ENCODE data around the gene TDRD9.

Gene TDRD9

GRCh38 chr14:103927566-103927965 lies 690 bp upstream of the TDRD9 start:
- Histone ChIP-seq H3K4me3 (ENCODE audit: low read length) (no peak overlapping the region), H3K9ac (ENCODE audit: low read length) (no peak overlapping the region), H3K9me2 (replicated peaks; ENCODE audit: insufficient read depth, low read length) (no peaks in the 10 kb centered on the region), H4K20me1 (ENCODE audit: insufficient read depth, low read length) (no peaks in the 10 kb centered on the region), H3K9me3 (replicated peaks; ENCODE audit: insufficient read depth, low read length) (no peaks in the 10 kb centered on the region), H2AFZ (ENCODE audit: low read length) (no peak overlapping the region), H3F3A (ENCODE audit: insufficient read depth, low read length) (no peaks in the 10 kb centered on the region), H3K36me3 (replicated peaks; ENCODE audit: insufficient read depth, low read length) (no peaks in the 10 kb centered on the region), H3K4me1 (ENCODE audit: low read length) (no peaks in the 10 kb centered on the region), H3K4me2 (ENCODE audit: low read depth, low read length) (no peak overlapping the region), H3K27ac (ENCODE audit: low read length) (no peak overlapping the region), H3K27me3 (replicated peaks; ENCODE audit: insufficient read depth, low read length) (peaks cover 8% of the 10 kb centered on the region; the same call in 1 of the 2 replicates), H3K79me2 (ENCODE audit: low read length) (no peaks in the 10 kb centered on the region)
- no peak for DNase-seq
- no peak for TF ChIP-seq CTCF (IDR thresholded peaks at IDR 0.05; ENCODE audit: low read length)
- TF ChIP-seq EZH2phosphoT487 (IDR thresholded peaks at IDR 0.05; ENCODE audit: low read length): no peak
- TF ChIP-seq EZH2 (optimal IDR thresholded peaks at IDR 0.05; ENCODE audit: low read depth, low read length): no peak

GRCh38 chr14:103930051-103930604 lies 1.9 kb downstream of the TDRD9 start:
- TF ChIP-seq EZH2phosphoT487 (IDR thresholded peaks at IDR 0.05; ENCODE audit: low read length) (no peak), CTCF (IDR thresholded peaks at IDR 0.05; ENCODE audit: low read length) (no peak), EZH2 (optimal IDR thresholded peaks at IDR 0.05; ENCODE audit: low read depth, low read length) (no peak)
- no peak overlapping the region for H3K4me2 ChIP-seq (ENCODE audit: low read depth, low read length)

GRCh38 chr14:103931422-103931821 lies 3.2 kb downstream of the TDRD9 start:
- no peak overlapping the region for H3K4me2 ChIP-seq (ENCODE audit: low read depth, low read length)
- no peaks in the 10 kb centered on the region for H4K20me1 ChIP-seq (ENCODE audit: insufficient read depth, low read length)
- H3K27ac ChIP-seq (ENCODE audit: low read length): no peak overlapping the region
- H3K4me3 ChIP-seq (ENCODE audit: low read length): no peak overlapping the region
- no peaks in the 10 kb centered on the region for H3F3A ChIP-seq (ENCODE audit: insufficient read depth, low read length)
- H3K79me2 ChIP-seq (ENCODE audit: low read length): no peaks in the 10 kb centered on the region
- H3K9me3 ChIP-seq (replicated peaks; ENCODE audit: insufficient read depth, low read length): no peaks in the 10 kb centered on the region
- no peak overlapping the region for H2AFZ ChIP-seq (ENCODE audit: low read length)
- no peak for DNase-seq
- H3K4me1 ChIP-seq (ENCODE audit: low read length): no peaks in the 10 kb centered on the region
- no peak overlapping the region for H3K9ac ChIP-seq (ENCODE audit: low read length)
- TF ChIP-seq EZH2 (optimal IDR thresholded peaks at IDR 0.05; ENCODE audit: low read depth, low read length): no peak
- TF ChIP-seq CTCF (IDR thresholded peaks at IDR 0.05; ENCODE audit: low read length): no peak
- no peak for TF ChIP-seq EZH2phosphoT487 (IDR thresholded peaks at IDR 0.05; ENCODE audit: low read length)
- no peaks in the 10 kb centered on the region for H3K27me3 ChIP-seq (replicated peaks; ENCODE audit: insufficient read depth, low read length)
- H3K36me3 ChIP-seq (replicated peaks; ENCODE audit: insufficient read depth, low read length): no peaks in the 10 kb centered on the region
- H3K9me2 ChIP-seq (replicated peaks; ENCODE audit: insufficient read depth, low read length): no peaks in the 10 kb centered on the region

More at GRCh38 chr14:103930051-103930604, 1.9 kb downstream of the TDRD9 start:
- Histone ChIP-seq H3K9me3 (replicated peaks; ENCODE audit: insufficient read depth, low read length) (no peaks in the 10 kb centered on the region), H3K4me1 (ENCODE audit: low read length) (no peaks in the 10 kb centered on the region), H3F3A (ENCODE audit: insufficient read depth, low read length) (no peaks in the 10 kb centered on the region), H2AFZ (ENCODE audit: low read length) (no peak overlapping the region), H4K20me1 (ENCODE audit: insufficient read depth, low read length) (no peaks in the 10 kb centered on the region), H3K27ac (ENCODE audit: low read length) (no peak overlapping the region), H3K36me3 (replicated peaks; ENCODE audit: insufficient read depth, low read length) (no peaks in the 10 kb centered on the region), H3K4me3 (ENCODE audit: low read length) (no peak overlapping the region), H3K9me2 (replicated peaks; ENCODE audit: insufficient read depth, low read length) (no peaks in the 10 kb centered on the region), H3K79me2 (ENCODE audit: low read length) (no peaks in the 10 kb centered on the region), H3K9ac (ENCODE audit: low read length) (no peak overlapping the region), H3K27me3 (replicated peaks; ENCODE audit: insufficient read depth, low read length) (no peaks in the 10 kb centered on the region)
- DNase-seq: no peak

Measured in MM.1S (cell line).